Jurkat, Clone E6-1 (cell line): ENCODE measurements around the gene POLR2J2. TPM values are rescaled to one million over a fixed set of nuclear protein-coding genes. Genes with fewer than 3 reads are reported as not detected.
"Not testable (repeated sequence)": the region's sequence is repeated elsewhere in the genome, so short reads cannot be mapped to it uniquely, and the experiment has no call there.

Experiments
- DNase-seq: peaks from one replicate; pipeline ENCODE4 v3.0.0-alpha.2; 2011; ENCODE audit warnings: low read depth, low spot score
- H3K4me3 ChIP-seq: 2 replicates; pipeline ENCODE4 v1.5.1; 2011; ENCODE audit warnings: mild to moderate bottlenecking, low read length, control low read depth, moderate library complexity
- polyA plus RNA-seq: library from polyadenylated mRNA; unstranded; fragments of >200 nt; gene quantifications from one replicate; pipeline ENCODE4 v1.2.1, GENCODE V29; 2012; ENCODE audit warnings: missing spikeins; ENCODE audit not compliant: insufficient read length, insufficient read depth

The POLR2J2 gene
- polyA plus RNA-seq = 1.4 TPM

- not testable (repeated sequence) for DNase-seq, H3K4me3 ChIP-seq
Observed at GRCh38 chr7:102671166-102671955, at the start of gene POLR2J2. Gene POLR2J2, minus strand, starts transcription at chr7:102671663. Its CDS starts 62 bp downstream, at chr7:102671601.

DNA sequence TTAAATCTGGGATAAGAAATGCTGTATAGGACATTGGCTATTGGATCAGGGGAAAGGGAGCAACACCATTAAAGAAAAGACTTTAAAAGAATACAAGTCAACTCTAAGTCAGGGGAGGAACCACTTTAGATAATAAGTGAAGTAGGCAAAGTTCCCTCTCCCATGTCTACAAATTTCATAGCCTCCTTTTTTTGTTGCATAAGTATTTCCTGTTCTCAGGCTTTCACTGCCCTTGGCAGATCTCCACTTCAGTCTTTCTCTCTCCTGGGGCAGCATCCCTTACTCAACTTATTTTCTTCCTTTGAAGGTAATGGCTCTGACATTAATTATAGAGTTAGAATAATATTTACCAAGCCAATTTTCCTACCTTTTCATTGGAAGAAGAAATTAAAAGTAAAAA is 47.0 kb upstream of the POLR2J2 start:
- H3K4me3 ChIP-seq, DNase-seq: not testable (repeated sequence)

DNA sequence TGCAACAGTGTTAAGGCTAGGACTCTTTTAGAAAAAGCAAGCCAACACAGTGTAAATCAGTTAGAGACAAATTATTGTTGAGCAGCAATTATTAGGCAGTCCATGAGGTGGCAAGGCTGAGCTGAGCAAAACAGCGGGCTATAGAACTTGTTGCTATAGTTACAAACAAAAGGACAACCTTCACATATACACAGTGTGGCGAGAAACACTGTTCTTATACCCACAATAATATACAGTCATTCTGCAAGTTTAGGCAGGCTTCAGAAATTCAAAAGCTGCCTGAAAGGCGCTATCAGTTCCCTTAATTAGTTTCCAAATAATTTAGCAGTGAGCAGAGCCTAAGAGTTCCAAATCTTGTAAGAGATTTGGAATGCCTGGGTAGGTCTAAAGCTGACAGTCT is 44.3 kb upstream of the POLR2J2 start:
- not testable (repeated sequence) for DNase-seq, H3K4me3 ChIP-seq

- H3K4me3 ChIP-seq, DNase-seq: not testable (repeated sequence)
Observed at GRCh38 chr7:102714774-102715522, 43.5 kb upstream of the POLR2J2 start.

DNA sequence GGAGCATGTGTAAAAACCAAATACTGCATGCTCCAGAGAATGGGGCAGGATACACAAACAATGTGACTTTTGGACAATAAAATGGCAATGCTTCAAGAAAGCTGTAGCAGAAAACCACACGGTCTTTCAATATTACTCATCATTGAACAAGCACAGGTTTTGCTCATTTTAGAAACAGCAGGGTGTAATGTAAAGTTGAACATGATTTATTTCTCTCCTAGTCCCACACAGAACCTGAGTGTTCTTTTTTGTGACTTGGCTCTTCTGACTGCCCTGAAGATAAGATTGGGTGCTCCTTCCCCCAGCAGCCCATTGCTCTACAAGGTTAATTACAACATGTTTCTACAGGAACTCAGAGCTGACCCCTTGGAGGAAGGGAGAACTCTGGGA is 42.2 kb upstream of the POLR2J2 start:
- H3K4me3 ChIP-seq, DNase-seq: not testable (repeated sequence)

DNA sequence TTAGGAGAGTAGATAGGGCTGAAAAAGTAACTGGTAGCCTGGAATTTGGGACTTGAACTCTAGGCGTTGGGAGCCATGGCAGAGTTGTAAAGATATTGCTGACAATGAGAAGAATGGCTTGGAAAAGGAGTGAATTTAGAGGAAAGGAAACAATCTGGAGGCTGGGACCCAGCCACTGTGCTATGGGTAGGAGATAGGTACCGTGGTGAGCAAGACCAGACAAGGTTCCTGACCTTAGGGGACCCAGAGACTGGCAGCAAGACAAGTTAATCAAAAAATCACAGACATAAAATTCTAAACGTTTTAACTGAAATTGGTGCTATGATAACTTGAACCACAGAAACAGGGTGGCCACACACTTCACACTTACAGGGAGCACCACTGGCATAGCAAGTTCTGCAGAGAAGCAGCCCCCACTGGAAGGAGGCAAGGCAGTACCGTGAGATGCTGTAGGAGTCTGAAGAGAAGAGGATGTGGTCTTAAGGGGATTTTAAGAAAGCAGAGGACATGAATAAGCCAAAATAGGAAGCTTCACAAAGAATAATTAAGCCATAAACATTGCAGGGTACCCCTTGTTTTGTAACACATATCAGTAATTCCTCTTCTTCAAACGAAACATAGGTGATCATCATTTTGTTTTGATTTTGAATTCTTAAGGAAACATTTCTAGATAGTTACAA is 41.7 kb upstream of the POLR2J2 start:
- H3K4me3 ChIP-seq, DNase-seq: not testable (repeated sequence)

- not testable (repeated sequence) for H3K4me3 ChIP-seq, DNase-seq
Observed at GRCh38 chr7:102698962-102699750, 27.7 kb upstream of the POLR2J2 start.

DNA sequence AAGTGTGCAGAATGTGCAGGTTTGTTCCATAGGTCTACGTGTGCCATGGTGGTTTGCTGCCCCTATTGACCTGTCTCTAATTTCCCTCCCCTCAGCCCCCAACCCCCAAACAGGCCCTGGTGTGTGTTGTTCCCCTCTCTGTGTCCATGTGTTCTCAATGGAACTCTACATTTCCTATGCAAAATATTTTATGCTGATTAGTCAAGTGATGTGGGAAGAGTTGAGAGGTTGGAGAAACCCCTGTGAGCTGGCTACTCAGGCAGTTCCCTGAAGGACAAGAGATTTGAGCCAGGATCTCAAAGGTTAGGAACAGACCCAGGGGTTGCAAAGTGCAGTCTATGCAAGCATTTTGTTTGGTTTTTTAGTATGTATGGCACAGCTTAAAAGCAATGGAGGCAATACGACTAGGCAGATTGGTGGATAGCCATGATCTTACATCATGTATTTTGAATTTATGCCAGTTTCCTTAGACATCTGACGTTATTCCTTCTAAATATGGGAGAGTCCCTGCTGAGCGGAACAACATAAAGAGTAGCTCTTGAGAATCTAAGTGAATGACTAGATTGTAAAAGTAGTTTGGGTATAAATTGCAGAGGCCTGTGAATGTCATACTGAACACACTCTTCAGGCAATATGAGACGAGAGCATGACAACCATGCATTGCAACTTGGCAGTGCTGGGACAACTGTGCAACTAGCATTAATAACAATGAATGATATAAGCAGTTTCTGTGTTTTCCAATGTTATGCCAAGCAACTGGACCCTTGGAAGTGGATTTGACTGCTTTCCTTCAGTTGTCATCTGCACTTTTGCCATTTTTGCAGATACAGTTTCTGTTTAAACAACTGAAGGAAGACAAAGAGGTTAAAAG is 26.4 kb upstream of the POLR2J2 start:
- H3K4me3 ChIP-seq, DNase-seq: not testable (repeated sequence)

DNA sequence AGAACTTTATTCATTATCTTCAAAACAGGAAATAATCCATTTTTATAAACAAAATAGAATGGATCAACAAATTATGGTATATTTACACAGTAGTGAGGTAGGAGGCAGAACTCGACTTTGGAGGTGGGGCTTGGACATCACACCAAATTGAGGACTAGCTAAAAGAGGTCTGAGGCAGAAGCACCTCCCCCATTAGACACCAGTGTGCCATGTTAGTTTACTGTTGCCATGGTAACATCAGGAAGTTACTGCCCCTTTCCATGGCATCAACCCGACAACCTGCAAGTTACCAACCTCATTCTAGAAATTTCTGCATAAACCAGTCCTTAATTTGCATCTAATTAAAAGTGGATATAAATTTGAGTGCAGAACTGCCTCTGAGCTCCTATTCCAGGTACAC is 24.5 kb upstream of the POLR2J2 start:
- DNase-seq, H3K4me3 ChIP-seq: not testable (repeated sequence)

GRCh38 chr7:102695033-102695552 is 23.6 kb upstream of the POLR2J2 start:
- H3K4me3 ChIP-seq, DNase-seq: not testable (repeated sequence)

DNA sequence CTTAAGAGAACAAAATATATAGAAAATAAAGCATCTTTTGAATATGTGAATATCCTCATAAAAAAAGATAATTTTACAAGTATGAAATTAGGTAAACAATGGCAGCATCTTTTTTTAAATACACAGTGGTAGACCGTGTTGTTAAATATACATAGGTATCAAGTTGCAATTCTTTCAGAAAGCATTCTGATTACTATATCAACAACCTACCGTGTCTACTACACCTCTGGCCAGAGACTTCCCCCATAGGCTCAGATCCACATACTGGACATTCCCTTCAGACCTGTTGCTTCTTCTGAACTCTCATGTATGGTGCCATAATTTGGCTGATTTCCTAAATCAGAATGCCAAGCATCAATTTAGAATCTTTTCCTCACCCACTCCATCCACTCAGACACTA is 22.5 kb upstream of the POLR2J2 start:
- H3K4me3 ChIP-seq, DNase-seq: not testable (repeated sequence)

GRCh38 chr7:102690602-102691001 is 19.1 kb upstream of the POLR2J2 start:
- not testable (repeated sequence) for H3K4me3 ChIP-seq

GRCh38 chr7:102689436-102690282 is 18.2 kb upstream of the POLR2J2 start:
- H3K4me3 ChIP-seq = not testable (repeated sequence)

More at GRCh38 chr7:102690602-102691001, 19.1 kb upstream of the POLR2J2 start:
- not testable (repeated sequence) for DNase-seq

GRCh38 chr7:102688299-102689036 is 17.0 kb upstream of the POLR2J2 start:
- not testable (repeated sequence) for DNase-seq, H3K4me3 ChIP-seq

More at GRCh38 chr7:102689436-102690282, 18.2 kb upstream of the POLR2J2 start:
- not testable (repeated sequence) for DNase-seq

GRCh38 chr7:102682560-102682959 is 11.1 kb upstream of the POLR2J2 start:
- H3K4me3 ChIP-seq, DNase-seq: not testable (repeated sequence)

GRCh38 chr7:102680780-102681179 is 9.3 kb upstream of the POLR2J2 start:
- not testable (repeated sequence) for DNase-seq, H3K4me3 ChIP-seq
